Measurements from ENCODE around the gene ZFP92.

GRCh38 chrX:153382563-153383482 is 28.4 kb upstream of the ZFP92 start:
- TF ChIP-seq EZH2 (IDR thresholded peaks at IDR 0.05; ENCODE audit: borderline replicate concordance, control insufficient read depth, low read depth, low read length) (no peak), POLR2A (IDR thresholded peaks at IDR 0.05; ENCODE audit: low read depth, low read length) (no peak), CBFB (IDR thresholded peaks at IDR 0.05; ENCODE audit: low read depth) (no peak), YY1 (IDR thresholded peaks at IDR 0.05; ENCODE audit: low read depth, low read length) (no peak)
